DMS53 treated with DMSO at 0.1 percent for 48 hours (cell line): ENCODE data around the gene CEBPZ.
"Not testable (repeated sequence)": the region's sequence is repeated elsewhere in the genome, so short reads cannot be mapped to it uniquely, and the experiment has no call there.

Experiments used
- DNase-seq: peaks from one replicate; lab custom pipeline; 2025; ENCODE audit not compliant: unreplicated experiment; lab: John Stamatoyannopoulos, UW

Gene CEBPZ

GRCh38 chr2:37224063-37224462 lies 7.3 kb downstream of the CEBPZ start:
- DNase-seq: no peak

- no peak for DNase-seq
These were observed 8.3 kb downstream of the CEBPZ start for GRCh38 chr2:37223131-37223530.

GRCh38 chr2:37219046-37219445 lies 12.3 kb downstream of the CEBPZ start:
- DNase-seq: no peak

GRCh38 chr2:37215250-37215649 lies 16.1 kb downstream of the CEBPZ start:
- DNase-seq: no peak

GRCh38 chr2:37211939-37212338 lies 19.5 kb downstream of the CEBPZ start:
- no peak for DNase-seq

GRCh38 chr2:37211212-37211611 lies 20.2 kb downstream of the CEBPZ start:
- DNase-seq: no peak

GRCh38 chr2:37206760-37207159 lies 24.6 kb downstream of the CEBPZ start:
- DNase-seq: not testable (repeated sequence)

GRCh38 chr2:37205689-37206341 lies 25.6 kb downstream of the CEBPZ start:
- no peak for DNase-seq

- DNase-seq: not testable (repeated sequence)
These were observed 26.2 kb downstream of the CEBPZ start for GRCh38 chr2:37205071-37205661.

GRCh38 chr2:37203708-37204107 lies 27.7 kb downstream of the CEBPZ start:
- no peak for DNase-seq

GRCh38 chr2:37201766-37202165 lies 29.6 kb downstream of the CEBPZ start:
- no peak for DNase-seq

- DNase-seq: no peak
These were observed 30.2 kb downstream of the CEBPZ start for GRCh38 chr2:37201208-37201607.

- DNase-seq: no peak
These were observed 32.7 kb downstream of the CEBPZ start for GRCh38 chr2:37198681-37199065.

GRCh38 chr2:37196320-37197195 lies 34.8 kb downstream of the CEBPZ start, which contains the start of gene CEBPZOS:
CEBPZOS (plus strand) TSS chr2:37196496; CDS start chr2:37199705, 3,209 bp downstream.
- DNase-seq: peak; percentile 62

GRCh38 chr2:37195862-37196319 lies 35.5 kb downstream of the CEBPZ start:
- not testable (repeated sequence) for DNase-seq

- no peak for DNase-seq
These were observed 38.8 kb downstream of the CEBPZ start for GRCh38 chr2:37192551-37192950.

- no peak for DNase-seq
These were observed 39.6 kb downstream of the CEBPZ start for GRCh38 chr2:37191747-37192146.

GRCh38 chr2:37191253-37191652 lies 40.1 kb downstream of the CEBPZ start:
- no peak for DNase-seq

- no peak for DNase-seq
These were observed 41.1 kb downstream of the CEBPZ start for GRCh38 chr2:37190290-37190689.

GRCh38 chr2:37189452-37190153 lies 41.8 kb downstream of the CEBPZ start:
- DNase-seq: no peak

GRCh38 chr2:37188570-37188969 lies 42.8 kb downstream of the CEBPZ start, which contains the start of gene SULT6B1:
SULT6B1 (minus strand) TSS chr2:37188670; CDS start chr2:37188640, 30 bp downstream.
- no peak for DNase-seq
